Gastrocnemius medialis (tissue), 4 donors: ENCODE measurements around the gene QRFPR.

Experiments used
- POLR2A ChIP-seq, 2 donors: fragments of 450-650 bp; IDR thresholded peaks; one replicate each; pipeline ENCODE4 v1.6.1; 2017; ENCODE audit warnings: antibody characterized with exemption in 2 of 2, mild to moderate bottlenecking in 2 of 2, moderate library complexity in 2 of 2
- TF ChIP-seq, protein P1 (sequence below), 5 experiments: fragments of 450-650 bp in 3 of 5; fragments of 200-600 bp in 2 of 5; sonication (generic) in 2 of 5; IDR thresholded peaks in 4 of 5; conservative IDR thresholded peaks in 1 of 5; 1 replicate in 4 of 5; 2 replicates in 1 of 5; pipeline ENCODE4 v1.5.1; 2016 to 2019; ENCODE audit warnings: antibody characterized with exemption in 5 of 5, mild to moderate bottlenecking in 3 of 5, moderate library complexity in 3 of 5

DNA sequence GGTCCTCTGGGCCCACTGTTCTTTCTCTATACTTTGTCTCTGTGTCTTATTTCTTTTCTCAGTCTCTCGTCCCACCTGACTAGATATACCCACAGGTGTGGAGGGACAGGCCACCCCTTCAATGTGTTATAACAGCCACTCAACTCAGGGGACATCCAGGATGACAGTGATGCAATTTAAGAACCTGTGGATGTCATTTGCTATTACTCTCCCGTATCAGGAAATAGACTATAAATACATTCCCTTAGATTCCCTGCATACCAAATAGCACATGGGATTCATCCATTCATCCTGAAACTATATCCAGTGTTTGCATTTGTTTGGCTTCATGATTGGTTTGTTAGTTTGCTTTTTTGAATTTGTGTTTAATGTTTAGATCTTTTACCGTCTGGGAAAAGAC lies 16.6 kb upstream of the QRFPR start:
- TF ChIP-seq, protein P1, sequence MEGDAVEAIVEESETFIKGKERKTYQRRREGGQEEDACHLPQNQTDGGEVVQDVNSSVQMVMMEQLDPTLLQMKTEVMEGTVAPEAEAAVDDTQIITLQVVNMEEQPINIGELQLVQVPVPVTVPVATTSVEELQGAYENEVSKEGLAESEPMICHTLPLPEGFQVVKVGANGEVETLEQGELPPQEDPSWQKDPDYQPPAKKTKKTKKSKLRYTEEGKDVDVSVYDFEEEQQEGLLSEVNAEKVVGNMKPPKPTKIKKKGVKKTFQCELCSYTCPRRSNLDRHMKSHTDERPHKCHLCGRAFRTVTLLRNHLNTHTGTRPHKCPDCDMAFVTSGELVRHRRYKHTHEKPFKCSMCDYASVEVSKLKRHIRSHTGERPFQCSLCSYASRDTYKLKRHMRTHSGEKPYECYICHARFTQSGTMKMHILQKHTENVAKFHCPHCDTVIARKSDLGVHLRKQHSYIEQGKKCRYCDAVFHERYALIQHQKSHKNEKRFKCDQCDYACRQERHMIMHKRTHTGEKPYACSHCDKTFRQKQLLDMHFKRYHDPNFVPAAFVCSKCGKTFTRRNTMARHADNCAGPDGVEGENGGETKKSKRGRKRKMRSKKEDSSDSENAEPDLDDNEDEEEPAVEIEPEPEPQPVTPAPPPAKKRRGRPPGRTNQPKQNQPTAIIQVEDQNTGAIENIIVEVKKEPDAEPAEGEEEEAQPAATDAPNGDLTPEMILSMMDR (IDR thresholded peaks at IDR 0.05 in 4 of 5, conservative IDR thresholded peaks at IDR 0.05 in 1 of 5): no peak
- no peak for TF ChIP-seq POLR2A (IDR thresholded peaks at IDR 0.05)
